H1 (cell line): Measurements from ENCODE around the gene TPSD1. TPM values are rescaled to one million over a fixed set of nuclear protein-coding genes. Genes with fewer than 3 reads are reported as not detected.

Experiments used
- CTCF ChIA-PET: fragments of 300-600 bp; sonication (Branson Sonifier 250); formaldehyde crosslinking; loops from one replicate; lab custom pipeline; 2021; ENCODE audit not compliant: partially characterized antibody; lab: Charles Lee
- POLR2A ChIA-PET: fragments of 300-600 bp; sonication (Branson Sonifier 250); formaldehyde crosslinking; loops from one replicate; lab custom pipeline; 2021; ENCODE audit warnings: inconsistent platforms; ENCODE audit not compliant: partially characterized antibody; lab: Charles Lee
- DNase-seq, 2 experiments: peaks; one replicate each; pipeline versions ENCODE4 v3.0.0 to v3.0.0-alpha.2; 2010 to 2022; ENCODE audit warnings: low spot score in 2 of 2, low read depth in 1 of 2, mixed read lengths in 1 of 2
- FAIRE-seq: peaks from 2 replicates; lab custom pipeline; 2011; peaks lifted over from hg19 to GRCh38; lab: Jason Lieb, UNC
- H2AFZ ChIP-seq: 2 replicates; pipeline ENCODE4 v1.8.1; 2012; ENCODE audit warnings: low read length, inconsistent platforms
- H2AK5ac ChIP-seq: 2 replicates; pipeline ENCODE4 v1.6.1; 2013; ENCODE audit warnings: low read depth, low read length
- H2BK120ac ChIP-seq: replicated peaks from 2 replicates; pipeline ENCODE3; 2013; ENCODE audit warnings: low read depth, low read length, inconsistent platforms
- H2BK12ac ChIP-seq: 2 replicates; pipeline ENCODE4 v1.6.1; 2013; ENCODE audit warnings: low read depth, low read length
- H2BK15ac ChIP-seq: 2 replicates; pipeline ENCODE4 v1.6.1; 2013; ENCODE audit warnings: low read length
- H2BK20ac ChIP-seq: 2 replicates; pipeline ENCODE4 v1.6.1; 2013; ENCODE audit warnings: low read length
- H2BK5ac ChIP-seq: 2 replicates; pipeline ENCODE4 v1.6.1; 2013; ENCODE audit warnings: low read depth, low read length
- H3K14ac ChIP-seq: 2 replicates; pipeline ENCODE4 v1.6.1; 2013; ENCODE audit warnings: inconsistent platforms; ENCODE audit not compliant: insufficient read length
- H3K18ac ChIP-seq: 2 replicates; pipeline ENCODE4 v1.6.1; 2013; ENCODE audit warnings: low read length; ENCODE audit errors: extremely low read depth
- H3K23ac ChIP-seq: 2 replicates; pipeline ENCODE4 v1.6.1; 2013; ENCODE audit warnings: inconsistent platforms; ENCODE audit not compliant: insufficient read length
- H3K23me2 ChIP-seq: 2 replicates; pipeline ENCODE4 v1.6.1; 2013; ENCODE audit warnings: low read depth, low read length
- H3K27ac ChIP-seq: 2 replicates; pipeline ENCODE4 v1.6.1; 2011; ENCODE audit warnings: low read depth, low read length, inconsistent platforms
- H3K27me3 ChIP-seq, 4 experiments: replicated peaks in 1 of 4; 1 replicate in 1 of 4; 2 replicates in 3 of 4; pipeline versions ENCODE4 v1.6.1 to v1.8.1; 2011 to 2013; ENCODE audit warnings: low read length in 3 of 4, mild to moderate bottlenecking in 3 of 4, inconsistent platforms in 2 of 4, mixed read lengths in 2 of 4, moderate library complexity in 1 of 4; ENCODE audit not compliant: control insufficient read depth in 3 of 4, insufficient read depth in 3 of 4; ENCODE audit errors: extremely low read depth in 1 of 4
- H3K36me3 ChIP-seq, 4 experiments: 2 replicates each; pipeline versions ENCODE4 v1.6.1 to v1.8.1; 2011 to 2013; ENCODE audit warnings: mild to moderate bottlenecking in 4 of 4, low read length in 3 of 4, moderate library complexity in 2 of 4, control low read depth in 1 of 4, inconsistent platforms in 1 of 4; ENCODE audit not compliant: insufficient read depth in 4 of 4, control insufficient read depth in 2 of 4
- H3K4ac ChIP-seq: replicated peaks from 2 replicates; pipeline ENCODE3; 2013; ENCODE audit warnings: low read length, low read depth, mixed read lengths, inconsistent platforms; ENCODE audit not compliant: insufficient read length
- H3K4me1 ChIP-seq, 4 experiments: replicated peaks in 1 of 4; 1 replicate in 1 of 4; 2 replicates in 3 of 4; pipeline versions ENCODE4 v1.6.1 to v1.8.1; 2011 to 2013; ENCODE audit warnings: low read length in 3 of 4, inconsistent platforms in 2 of 4, mixed read lengths in 1 of 4; ENCODE audit not compliant: insufficient read depth in 4 of 4, control insufficient read depth in 3 of 4
- H3K4me2 ChIP-seq, 2 experiments: 2 replicates each; pipeline versions ENCODE4 v1.6.1 to v1.8.1; 2011 to 2013; ENCODE audit warnings: low read depth in 2 of 2, low read length in 2 of 2, control low read depth in 1 of 2, inconsistent platforms in 1 of 2, mild to moderate bottlenecking in 1 of 2; ENCODE audit not compliant: insufficient read depth in 1 of 2
- H3K4me3 ChIP-seq, 4 experiments: fragments of 200-600, 300-600 bp in 1 of 4; sonication (generic), shearing (Covaris generic), sonication (Bioruptor Twin) in 1 of 4; 2 replicates each; pipeline versions ENCODE4 v1.5.1 to v1.8.1; 2011 to 2016; ENCODE audit warnings: low read length in 4 of 4, low read depth in 3 of 4, control low read depth in 2 of 4, inconsistent platforms in 2 of 4, mild to moderate bottlenecking in 2 of 4, mixed read lengths in 1 of 4, moderate library complexity in 1 of 4; ENCODE audit not compliant: insufficient read depth in 2 of 4; ENCODE audit errors: extremely low read depth in 1 of 4
- H3K56ac ChIP-seq: replicated peaks from 2 replicates; pipeline ENCODE3; 2013; ENCODE audit warnings: low read depth, mild to moderate bottlenecking, mixed read lengths, low read length, inconsistent platforms; ENCODE audit not compliant: insufficient read length
- H3K79me1 ChIP-seq: 2 replicates; pipeline ENCODE4 v1.6.1; 2013; ENCODE audit warnings: low read depth, low read length, control low read depth
- H3K79me2 ChIP-seq, 2 experiments: 2 replicates each; pipeline versions ENCODE4 v1.6.1 to v1.8.1; 2012 to 2013; ENCODE audit warnings: low read length in 2 of 2, mild to moderate bottlenecking in 2 of 2, inconsistent platforms in 1 of 2; ENCODE audit not compliant: insufficient read depth in 2 of 2, control insufficient read depth in 1 of 2
- H3K9ac ChIP-seq, 4 experiments: replicated peaks in 1 of 4; 1 replicate in 1 of 4; 2 replicates in 3 of 4; pipeline versions ENCODE4 v1.6.1 to v1.8.1; 2011 to 2013; ENCODE audit warnings: low read depth in 3 of 4, low read length in 3 of 4, control low read depth in 2 of 4, mild to moderate bottlenecking in 2 of 4, moderate library complexity in 2 of 4, inconsistent platforms in 1 of 4; ENCODE audit errors: extremely low read depth in 1 of 4
- H3K9me3 ChIP-seq, 2 experiments: 2 replicates each; pipeline versions ENCODE4 v1.6.1 to v1.8.1; 2012 to 2013; ENCODE audit warnings: mild to moderate bottlenecking in 2 of 2, moderate library complexity in 2 of 2, control low read depth in 1 of 2, inconsistent platforms in 1 of 2, low read depth in 1 of 2, low read length in 1 of 2, mixed read lengths in 1 of 2; ENCODE audit not compliant: insufficient read depth in 2 of 2
- H4K20me1 ChIP-seq, 2 experiments: replicated peaks in 1 of 2; 2 replicates each; pipeline versions ENCODE3 to v1.8.1; 2011 to 2013; ENCODE audit warnings: inconsistent platforms in 2 of 2, low read length in 2 of 2, mild to moderate bottlenecking in 1 of 2; ENCODE audit not compliant: insufficient read depth in 2 of 2, control insufficient read depth in 1 of 2
- H4K5ac ChIP-seq: 2 replicates; pipeline ENCODE4 v1.6.1; 2013; ENCODE audit warnings: low read length, low read depth, mixed read lengths, inconsistent platforms; ENCODE audit not compliant: insufficient read length
- H4K8ac ChIP-seq: 2 replicates; pipeline ENCODE4 v1.8.0; 2013; ENCODE audit warnings: mild to moderate bottlenecking, moderate library complexity, low read length, inconsistent platforms; ENCODE audit not compliant: insufficient read depth; ENCODE audit errors: extremely low read depth
- H4K91ac ChIP-seq: replicated peaks from 2 replicates; pipeline ENCODE3; 2013; ENCODE audit warnings: low read length, mixed read lengths, inconsistent platforms; ENCODE audit not compliant: insufficient read length
- CHD2 ChIP-seq: IDR thresholded peaks from 2 replicates; pipeline ENCODE4 v1.6.1; 2012; ENCODE audit warnings: low read length, improper control_type of control experiment
- GTF2F1 ChIP-seq: IDR thresholded peaks from 2 replicates; pipeline ENCODE4 v1.6.1; 2012; ENCODE audit warnings: low read depth, low read length, improper control_type of control experiment, borderline replicate concordance
- HDAC2 ChIP-seq, 2 experiments: fragments of 300-600 bp in 1 of 2; sonication (generic) in 1 of 2; IDR thresholded peaks; 2 replicates each; pipeline ENCODE4 v1.6.1; 2011 to 2012; ENCODE audit warnings: low read depth in 2 of 2, low read length in 2 of 2, mild to moderate bottlenecking in 2 of 2, moderate library complexity in 2 of 2, borderline replicate concordance in 1 of 2, inconsistent platforms in 1 of 2
- JUN ChIP-seq: IDR thresholded peaks from 2 replicates; pipeline ENCODE4 v1.6.1; 2011; ENCODE audit warnings: low read depth, mild to moderate bottlenecking, improper control_type of control experiment, low read length
- POLR2AphosphoS5 ChIP-seq: IDR thresholded peaks from 2 replicates; pipeline ENCODE4 v1.6.1; 2011; ENCODE audit warnings: low read depth, low read length
- RFX5 ChIP-seq: IDR thresholded peaks from 2 replicates; pipeline ENCODE4 v1.6.1; 2011; ENCODE audit warnings: low read depth, low read length, improper control_type of control experiment, borderline replicate concordance
- RNF2 ChIP-seq: fragments of 200-900, 300-1000 bp; sonication (generic); IDR thresholded peaks from 2 replicates; pipeline ENCODE4 v1.7.1; 2016; ENCODE audit warnings: borderline replicate concordance, low read depth, mild to moderate bottlenecking, antibody characterized with exemption, low read length; ENCODE audit not compliant: poor library complexity, severe bottlenecking; ENCODE audit errors: missing control alignments
- SP1 ChIP-seq: IDR thresholded peaks from 2 replicates; pipeline ENCODE4 v1.6.1; 2011; ENCODE audit warnings: low read depth, low read length
- TAF7 ChIP-seq: optimal IDR thresholded peaks from 2 replicates; pipeline ENCODE3; 2011; ENCODE audit warnings: low read depth, mild to moderate bottlenecking, inconsistent platforms, low read length, moderate library complexity, borderline replicate concordance
- TCF12 ChIP-seq: IDR thresholded peaks from 2 replicates; pipeline ENCODE4 v1.6.1; 2011; ENCODE audit warnings: low read depth, mild to moderate bottlenecking, low read length
- USF2 ChIP-seq: IDR thresholded peaks from 2 replicates; pipeline ENCODE4 v1.6.1; 2011; ENCODE audit warnings: low read length, improper control_type of control experiment
- WGBS, 2 experiments: shearing (Covaris generic) in 1 of 2; methylation state at CpG; one replicate each; pipeline versions ENCODE4 v1.1.6 to v1.1.7; 2013 to 2015; ENCODE audit warnings: low lambda C conversion rate in 2 of 2, mixed read lengths in 2 of 2, inconsistent platforms in 1 of 2, low coverage in 1 of 2, missing lambda C conversion rate in 1 of 2; ENCODE audit not compliant: insufficient replicate concordance in 2 of 2, insufficient coverage in 1 of 2, insufficient read length in 1 of 2; ENCODE audit errors: extremely low coverage in 1 of 2, missing lambda C conversion rate in 1 of 2; 5-methylcytosine and 5-hydroxymethylcytosine counted together
- polyA plus RNA-seq, 7 experiments: library from polyadenylated mRNA; depleted of rRNA in 3 of 7; stranded (reverse) in 5 of 7; unstranded in 2 of 7; fragments of >200 nt in 5 of 7; fragments of 200-250 nt in 2 of 7; gene quantifications; 1 replicate in 5 of 7; 2 replicates in 1 of 7; 4 replicates in 1 of 7; pipeline versions ENCODE4 v1.2.1 to v1.2.3, GENCODE V29; 2011 to 2013; ENCODE audit warnings: missing spikeins in 2 of 7, mixed read lengths in 2 of 7
- total RNA-seq: library from RNA; stranded (reverse); fragmentation: NEBNext Ultra II Directional; extraction: Animal tissue kit (Norgen Biotek cat#: 25700); gene quantifications from 2 replicates; pipeline ENCODE4 v1.2.1, GENCODE V29; 2021
- TF ChIP-seq, protein P1 (sequence below): IDR thresholded peaks from 2 replicates; pipeline ENCODE4 v1.6.1; 2012; ENCODE audit warnings: inconsistent platforms

TPSD1 gene
- total and polyA plus RNA-seq, 2 of the 8 experiments (the other 6 are each of a cell fraction or from before 2014, with no cell fraction given) = 0.26 TPM; not detected in 1

DNA sequence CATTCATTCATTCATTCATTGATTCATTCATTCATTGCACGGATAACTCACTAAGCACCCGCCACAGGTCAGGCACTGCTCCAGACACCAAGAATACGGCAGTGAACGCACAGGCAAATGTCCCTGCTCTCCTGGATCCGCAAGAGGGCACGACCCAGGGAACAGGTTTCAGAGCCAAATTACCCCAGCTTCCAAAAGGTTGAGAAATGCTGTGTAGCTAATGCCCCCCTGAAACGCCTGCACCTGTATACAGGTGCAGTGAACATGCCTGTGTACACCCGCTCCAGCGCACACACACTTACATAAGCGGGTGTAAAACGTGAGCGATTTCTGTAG, 44.0 kb downstream of the TPSD1 start:
- Histone ChIP-seq H3K18ac (no peak overlapping the region), H2BK120ac (no peak overlapping the region), H3K56ac (no peak overlapping the region), H3K27ac (no peak overlapping the region), H2AFZ (no peak overlapping the region), H3K79me2 (no peaks in the 10 kb centered on the region), H3K4ac (no peak overlapping the region), H3K27me3 (no peaks in the 10 kb centered on the region), H4K91ac (no peak overlapping the region), H4K5ac (no peak overlapping the region), H3K14ac (no peak overlapping the region), H3K4me2 (no peak overlapping the region), H2BK5ac (no peak overlapping the region), H3K23ac (no peak overlapping the region), H4K8ac (no peak overlapping the region; the same call in 1 of the 2 replicates), H3K9ac (no peak overlapping the region), H2BK15ac (no peak overlapping the region), H3K4me1 (peaks cover 0 to 18% (median 12%) of the 10 kb centered on the region in 4 experiments; a peak in 6 of 7 replicates), H3K4me3 (no peak overlapping the region), H3K36me3 (no peaks in the 10 kb centered on the region), H3K79me1 (no peaks in the 10 kb centered on the region; the same call in 1 of the 2 replicates), H4K20me1 (no peaks in the 10 kb centered on the region), H3K23me2 (peaks cover 2% of the 10 kb centered on the region; the same call in 1 of the 2 replicates), H2BK20ac (no peak overlapping the region), H2AK5ac (no peak overlapping the region), H2BK12ac (no peak overlapping the region), H3K9me3 (no peaks in the 10 kb centered on the region)
- no peak for FAIRE-seq
- WGBS, 2 experiments = 81% methylated on average over 12 of the region's 12 CpGs; no CpG with 5 or more reads in 1 of the 2 experiments
- ChIA-PET POLR2A (interaction anchor here (0.8 to 3.3 kb wide), 3 partner anchors 9 to 12 kb away, joined by 3 to 18 read pairs (median 13); partner anchors contain the start of gene UBE2I), CTCF (interaction anchor here (0.7 to 3.3 kb wide), 15 partner anchors 10 to 197 kb away, joined by 3 to 35 read pairs (median 4); no protein-coding TSS in a partner anchor)
- no peak for DNase-seq
- TF ChIP-seq HDAC2 (IDR thresholded peaks at IDR 0.05; ENCODE audit: borderline replicate concordance in 1 of 2, low read depth in 2 of 2, low read length in 2 of 2) = no peak
- TF ChIP-seq RNF2 = no peak
- TF ChIP-seq, protein P1, sequence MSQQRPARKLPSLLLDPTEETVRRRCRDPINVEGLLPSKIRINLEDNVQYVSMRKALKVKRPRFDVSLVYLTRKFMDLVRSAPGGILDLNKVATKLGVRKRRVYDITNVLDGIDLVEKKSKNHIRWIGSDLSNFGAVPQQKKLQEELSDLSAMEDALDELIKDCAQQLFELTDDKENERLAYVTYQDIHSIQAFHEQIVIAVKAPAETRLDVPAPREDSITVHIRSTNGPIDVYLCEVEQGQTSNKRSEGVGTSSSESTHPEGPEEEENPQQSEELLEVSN = no peak
- TF ChIP-seq POLR2AphosphoS5 = no peak
- TF ChIP-seq TAF7 = no peak
- TF ChIP-seq TCF12 = no peak
- no peak for TF ChIP-seq JUN
- TF ChIP-seq GTF2F1 = no peak
- TF ChIP-seq CHD2 = no peak
- no peak for TF ChIP-seq SP1
- TF ChIP-seq RFX5 = no peak
- no peak for TF ChIP-seq USF2
